HFFc6 (cell line): Measurements from ENCODE around the gene TMEM179. TPM values are rescaled to one million over a fixed set of nuclear protein-coding genes. Genes with fewer than 3 reads are reported as not detected.
A peak's percentile ranks its signal among the peaks of the same experiment; 100 is the strongest.

Experiments used
- DNase-seq: peaks from one replicate; pipeline ENCODE4 v3.0.0-alpha.2; 2018
- H3K27ac Mint-ChIP-seq: 2 replicates; pipeline ENCODE4 v1.8.0; 2020; ENCODE audit warnings: mild to moderate bottlenecking, mixed read lengths
- H3K27me3 Mint-ChIP-seq: 2 replicates; pipeline ENCODE4 v1.8.0; 2021; ENCODE audit warnings: mild to moderate bottlenecking, moderate library complexity, mixed read lengths; ENCODE audit not compliant: insufficient read depth
- H3K36me3 Mint-ChIP-seq: 2 replicates; pipeline ENCODE4 v1.8.0; 2021; ENCODE audit warnings: low read depth, mixed read lengths
- H3K4me1 Mint-ChIP-seq: 2 replicates; pipeline ENCODE4 v1.8.0; 2020; ENCODE audit warnings: low read depth, mixed read lengths
- H3K4me3 Mint-ChIP-seq: 2 replicates; pipeline ENCODE4 v1.8.0; 2020; ENCODE audit warnings: mild to moderate bottlenecking, moderate library complexity, mixed read lengths
- H3K9me3 Mint-ChIP-seq: 2 replicates; pipeline ENCODE4 v1.8.0; 2020; ENCODE audit warnings: mild to moderate bottlenecking, mixed read lengths
- total RNA-seq, 6 experiments: library from RNA; stranded (reverse); fragmentation: NEBNext Ultra II Directional; extraction: Animal tissue kit (Norgen Biotek cat#: 25700); gene quantifications; 2 replicates in 1 of 6; 3 replicates in 5 of 6; pipeline ENCODE4 v1.2.3, GENCODE V29; 2021
- TF ChIP-seq, protein P1 (sequence below): fragments of 200-600 bp; sonication (generic); IDR thresholded peaks from 2 replicates; pipeline ENCODE4 v1.5.0; 2021; ENCODE audit warnings: antibody characterized with exemption, mild to moderate bottlenecking

TMEM179 gene
- total RNA-seq, 6 experiments from 2014 or later, result not detected

DNA sequence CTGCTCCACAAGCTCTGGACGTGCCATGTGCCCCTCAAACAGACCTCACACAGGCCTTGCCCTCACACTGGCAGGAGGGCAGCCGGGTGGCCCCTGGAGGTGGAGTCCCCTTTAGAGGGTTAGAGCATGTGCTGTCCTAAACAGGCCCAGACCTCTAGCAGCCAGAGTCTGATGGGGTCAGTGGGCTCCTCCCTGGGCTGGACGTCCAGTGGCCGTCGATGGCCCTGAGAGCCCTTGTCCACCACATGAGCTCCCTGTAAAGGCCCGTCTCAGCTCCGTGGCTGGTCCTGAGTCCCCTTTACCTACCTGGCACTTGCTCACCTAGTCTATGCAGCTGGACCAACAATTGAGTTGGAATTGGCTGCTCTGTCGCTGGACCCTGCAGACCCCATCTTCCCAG lies 3.8 kb downstream of the TMEM179 start:
- no peak for DNase-seq
- H3K27ac Mint-ChIP-seq, result no peak overlapping the region
- no peaks in the 10 kb centered on the region for H3K36me3 Mint-ChIP-seq
- no peaks in the 10 kb centered on the region for H3K9me3 Mint-ChIP-seq
- no peak overlapping the region for H3K4me3 Mint-ChIP-seq
- no peaks in the 10 kb centered on the region for H3K4me1 Mint-ChIP-seq
- TF ChIP-seq, protein P1, sequence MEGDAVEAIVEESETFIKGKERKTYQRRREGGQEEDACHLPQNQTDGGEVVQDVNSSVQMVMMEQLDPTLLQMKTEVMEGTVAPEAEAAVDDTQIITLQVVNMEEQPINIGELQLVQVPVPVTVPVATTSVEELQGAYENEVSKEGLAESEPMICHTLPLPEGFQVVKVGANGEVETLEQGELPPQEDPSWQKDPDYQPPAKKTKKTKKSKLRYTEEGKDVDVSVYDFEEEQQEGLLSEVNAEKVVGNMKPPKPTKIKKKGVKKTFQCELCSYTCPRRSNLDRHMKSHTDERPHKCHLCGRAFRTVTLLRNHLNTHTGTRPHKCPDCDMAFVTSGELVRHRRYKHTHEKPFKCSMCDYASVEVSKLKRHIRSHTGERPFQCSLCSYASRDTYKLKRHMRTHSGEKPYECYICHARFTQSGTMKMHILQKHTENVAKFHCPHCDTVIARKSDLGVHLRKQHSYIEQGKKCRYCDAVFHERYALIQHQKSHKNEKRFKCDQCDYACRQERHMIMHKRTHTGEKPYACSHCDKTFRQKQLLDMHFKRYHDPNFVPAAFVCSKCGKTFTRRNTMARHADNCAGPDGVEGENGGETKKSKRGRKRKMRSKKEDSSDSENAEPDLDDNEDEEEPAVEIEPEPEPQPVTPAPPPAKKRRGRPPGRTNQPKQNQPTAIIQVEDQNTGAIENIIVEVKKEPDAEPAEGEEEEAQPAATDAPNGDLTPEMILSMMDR, result no peak
- peaks cover 33% of the 10 kb centered on the region for H3K27me3 Mint-ChIP-seq

DNA sequence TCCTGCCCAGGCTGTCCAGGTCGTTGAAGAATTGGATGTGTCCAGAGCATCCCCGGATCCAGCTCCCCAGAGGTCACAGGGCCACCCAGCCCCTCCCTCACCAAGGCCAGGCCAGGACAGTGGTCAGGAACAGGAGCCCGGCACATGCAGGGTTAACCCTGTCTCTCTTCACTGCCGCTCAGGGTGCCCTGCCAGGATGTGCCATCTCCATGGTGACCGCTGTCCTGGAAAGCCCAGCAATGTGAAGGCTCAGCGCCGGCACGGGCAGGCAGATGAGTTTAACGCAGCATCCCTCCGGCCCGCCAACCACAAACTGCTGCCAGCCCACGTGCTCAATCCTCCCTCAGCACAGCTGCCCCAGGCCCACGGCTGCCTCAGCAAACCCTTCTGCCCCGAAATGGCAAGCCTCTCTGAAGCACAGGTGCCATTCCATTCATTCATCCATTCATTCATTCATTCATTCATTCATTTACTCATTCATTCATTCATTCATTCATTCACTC lies 4.4 kb downstream of the TMEM179 start:
- no peaks in the 10 kb centered on the region for H3K36me3 Mint-ChIP-seq
- TF ChIP-seq, protein P1, result no peak
- no peak overlapping the region for H3K27ac Mint-ChIP-seq
- no peaks in the 10 kb centered on the region for H3K9me3 Mint-ChIP-seq
- no peaks in the 10 kb centered on the region for H3K4me1 Mint-ChIP-seq
- no peak overlapping the region for H3K4me3 Mint-ChIP-seq
- H3K27me3 Mint-ChIP-seq, result peaks cover 29% of the 10 kb centered on the region
- DNase-seq, result peak; percentile 41

DNA sequence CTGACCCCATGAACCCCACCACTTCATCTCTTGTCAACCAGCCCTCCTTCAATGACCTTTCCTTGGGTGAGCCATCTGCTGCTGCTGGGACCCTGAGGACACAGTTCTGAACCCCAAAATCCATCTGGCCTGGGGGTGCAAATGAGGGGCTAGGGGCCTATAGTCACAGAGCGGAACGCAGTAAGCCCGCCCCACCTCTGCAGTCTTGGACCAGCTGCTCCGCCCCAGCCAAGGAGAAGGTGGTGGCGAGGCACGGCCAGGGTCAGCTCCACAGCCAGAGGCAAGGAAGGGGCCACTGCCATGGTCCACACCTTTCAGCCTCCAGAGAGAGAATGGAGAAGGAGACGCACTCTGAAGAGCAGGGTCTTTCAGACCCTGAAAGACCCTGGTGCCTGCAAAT lies 5.1 kb downstream of the TMEM179 start:
- H3K27ac Mint-ChIP-seq, result no peak overlapping the region
- H3K9me3 Mint-ChIP-seq, result no peaks in the 10 kb centered on the region
- no peaks in the 10 kb centered on the region for H3K36me3 Mint-ChIP-seq
- peaks cover 31% of the 10 kb centered on the region for H3K27me3 Mint-ChIP-seq
- no peak for DNase-seq
- no peak overlapping the region for H3K4me3 Mint-ChIP-seq
- TF ChIP-seq, protein P1, result no peak
- no peaks in the 10 kb centered on the region for H3K4me1 Mint-ChIP-seq

DNA sequence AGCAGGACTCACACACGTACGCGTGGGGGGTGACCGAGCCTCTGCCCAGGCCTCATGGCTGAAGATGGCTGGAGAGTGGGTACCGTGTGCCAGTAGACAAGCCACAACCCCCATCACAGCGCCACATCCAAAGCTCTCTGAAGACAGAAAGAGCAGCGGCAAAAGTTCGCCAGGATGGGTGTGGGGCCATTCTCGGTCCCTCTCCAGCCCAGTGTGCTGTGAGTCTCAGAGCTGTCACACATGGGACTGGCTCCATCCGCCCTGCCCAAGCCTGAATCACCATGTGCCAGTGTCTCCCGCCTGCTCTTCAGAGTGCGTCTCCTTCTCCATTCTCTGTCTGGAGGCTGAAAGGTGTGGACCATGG lies 5.7 kb downstream of the TMEM179 start:
- H3K36me3 Mint-ChIP-seq, result no peaks in the 10 kb centered on the region
- DNase-seq, result no peak
- H3K27me3 Mint-ChIP-seq, result peaks cover 31% of the 10 kb centered on the region
- TF ChIP-seq, protein P1, result no peak
- no peaks in the 10 kb centered on the region for H3K9me3 Mint-ChIP-seq
- H3K4me1 Mint-ChIP-seq, result no peaks in the 10 kb centered on the region
- H3K4me3 Mint-ChIP-seq, result no peak overlapping the region
- H3K27ac Mint-ChIP-seq, result no peak overlapping the region

DNA sequence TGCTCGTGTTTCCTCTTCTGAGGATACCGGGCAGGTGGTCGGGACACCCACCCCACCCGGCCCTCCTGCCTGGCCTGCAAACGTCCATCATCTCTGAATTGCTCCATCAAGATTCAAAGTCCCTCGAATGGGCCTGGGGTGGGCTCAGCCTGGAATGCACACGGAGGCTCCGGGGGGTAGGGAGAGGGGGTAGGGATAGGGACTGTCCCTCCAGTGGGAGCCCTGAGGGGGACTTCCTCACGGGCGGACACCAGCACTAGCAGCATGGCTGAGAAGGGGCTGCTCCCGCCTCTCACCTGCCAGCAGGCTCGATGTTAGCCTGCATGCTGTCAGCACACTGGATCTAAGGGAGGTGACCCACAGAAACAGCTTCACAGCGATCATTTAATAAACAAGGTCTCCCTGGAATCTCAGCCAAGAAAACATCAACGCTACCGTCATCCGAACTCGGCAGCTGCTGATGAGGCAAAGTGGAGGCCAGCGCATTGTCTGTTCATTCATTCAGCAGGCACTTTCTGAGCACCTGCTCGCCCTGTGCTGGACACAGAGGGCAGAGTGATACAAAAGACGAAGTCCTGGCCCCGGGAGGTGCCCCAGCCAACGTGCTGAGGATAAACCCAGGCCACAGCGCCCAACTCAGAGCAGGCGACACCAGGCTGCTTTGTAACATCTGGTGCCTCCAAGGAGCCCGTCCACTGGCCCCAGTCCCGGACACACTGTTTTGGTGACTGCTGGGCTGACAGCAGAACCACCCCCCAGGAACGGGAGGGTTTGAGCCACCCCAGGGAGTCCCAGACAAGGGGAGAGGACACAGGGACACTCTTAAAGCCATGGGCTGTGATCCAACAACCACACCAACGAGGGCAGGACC lies 6.3 kb downstream of the TMEM179 start:
- Mint-ChIP-seq H3K4me3 (no peak overlapping the region), H3K27ac (no peak overlapping the region), H3K36me3 (no peaks in the 10 kb centered on the region), H3K27me3 (peaks cover 31% of the 10 kb centered on the region), H3K4me1 (no peaks in the 10 kb centered on the region), H3K9me3 (no peaks in the 10 kb centered on the region)
- TF ChIP-seq, protein P1, result no peak
- no peak for DNase-seq
